Measurements from ENCODE around the gene HDAC10. TPM values are rescaled to one million over a fixed set of nuclear protein-coding genes. Genes with fewer than 3 reads are reported as not detected.

The HDAC10 gene
- 87.4 and 88.2 TPM in 2 replicates for total RNA-seq

- intact Hi-C loops (cut with micrococcal nuclease), result loop anchor here (1.0 to 5.0 kb wide), 3 partner anchors 20 to 91 kb away; partner anchors contain the start of genes DENND6B and MAPK11
Measured at GRCh38 chr22:50250555-50251476, at the start of gene HDAC10. HDAC10 (minus strand) TSS chr22:50251265; CDS start chr22:50251032, 233 bp downstream.

- intact Hi-C loops (cut with micrococcal nuclease), result no loop called here
Measured at GRCh38 chr22:50300620-50301257, 49.7 kb upstream of the HDAC10 start.

- intact Hi-C loops (cut with micrococcal nuclease), result no loop called here
Measured at GRCh38 chr22:50299785-50300619, 48.9 kb upstream of the HDAC10 start.

- intact Hi-C loops (cut with micrococcal nuclease), result no loop called here
Measured at GRCh38 chr22:50298937-50299784, 48.1 kb upstream of the HDAC10 start.

GRCh38 chr22:50298266-50298637 lies 47.2 kb upstream of the HDAC10 start:
- intact Hi-C loops (cut with micrococcal nuclease), result no loop called here

GRCh38 chr22:50297510-50298265 lies 46.6 kb upstream of the HDAC10 start:
- intact Hi-C loops (cut with micrococcal nuclease), result no loop called here

GRCh38 chr22:50296658-50297490 lies 45.8 kb upstream of the HDAC10 start:
- intact Hi-C loops (cut with micrococcal nuclease), result no loop called here

GRCh38 chr22:50294319-50294656 lies 43.2 kb upstream of the HDAC10 start:
- intact Hi-C loops (cut with micrococcal nuclease), result no loop called here

GRCh38 chr22:50293441-50294318 lies 42.6 kb upstream of the HDAC10 start:
- intact Hi-C loops (cut with micrococcal nuclease), result no loop called here

GRCh38 chr22:50292643-50293440 lies 41.8 kb upstream of the HDAC10 start:
- intact Hi-C loops (cut with micrococcal nuclease), result no loop called here

- intact Hi-C loops (cut with micrococcal nuclease), result no loop called here
Measured at GRCh38 chr22:50289942-50290630, 39.0 kb upstream of the HDAC10 start.

GRCh38 chr22:50289151-50289941 lies 38.3 kb upstream of the HDAC10 start:
- intact Hi-C loops (cut with micrococcal nuclease), result no loop called here

- intact Hi-C loops (cut with micrococcal nuclease), result no loop called here
Measured at GRCh38 chr22:50287731-50288130, 36.7 kb upstream of the HDAC10 start.

GRCh38 chr22:50286701-50287318 lies 35.7 kb upstream of the HDAC10 start:
- intact Hi-C loops (cut with micrococcal nuclease), result no loop called here

GRCh38 chr22:50286275-50286674 lies 35.2 kb upstream of the HDAC10 start:
- intact Hi-C loops (cut with micrococcal nuclease), result no loop called here

Measured in T-helper 2 cell treated with Interferon-gamma antibody and Interleukin-4, amounts not matched to agents 100 ng/mL and 5 ng/mL, for 36 hours (primary cell).